ENCODE measurements around the gene CCL5. TPM values are rescaled to one million over a fixed set of nuclear protein-coding genes. Genes with fewer than 3 reads are reported as not detected.
"Not testable (repeated sequence)": the region's sequence is repeated elsewhere in the genome, so short reads cannot be mapped to it uniquely, and the experiment has no call there.

The CCL5 gene
- total and polyA plus RNA-seq, 2 experiments from 2014 or later: not detected

DNA sequence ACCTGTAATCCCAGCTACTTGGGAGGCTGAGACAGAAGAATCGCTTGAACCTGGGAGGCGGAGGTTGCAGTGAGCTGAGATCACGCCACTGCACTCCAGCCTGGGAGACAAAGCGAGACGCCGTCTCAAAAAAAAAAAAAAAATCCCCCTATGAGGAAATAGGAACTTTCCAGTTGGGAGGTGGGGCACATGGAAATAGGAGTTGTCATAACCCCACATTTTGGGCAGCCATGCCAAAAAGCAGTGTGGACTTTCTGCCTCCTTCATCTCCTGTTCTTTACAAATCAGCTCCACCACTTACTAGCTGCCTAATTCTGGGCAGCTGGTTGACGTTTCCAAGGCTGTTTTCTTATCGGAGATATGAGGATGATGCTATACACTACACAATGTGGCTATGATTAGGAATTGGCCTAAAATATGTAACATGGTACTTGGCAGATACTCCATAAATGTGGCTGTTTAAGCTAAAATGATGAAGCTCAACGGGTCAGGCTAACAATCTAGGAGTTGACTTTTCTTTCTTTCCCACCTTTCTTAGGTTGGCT is 21.5 kb upstream of the CCL5 start:
- no peaks in the 10 kb centered on the region for H3K79me2 ChIP-seq (ENCODE audit: insufficient read depth)
- H3K9ac ChIP-seq: no peak overlapping the region
- H3K9me3 ChIP-seq (ENCODE audit: low read depth): no peaks in the 10 kb centered on the region
- in situ Hi-C loops (cut with MboI): no loop called here
- H2AFZ ChIP-seq: no peak overlapping the region
- no peaks in the 10 kb centered on the region for H3K9me2 ChIP-seq (ENCODE audit: insufficient read depth)
- no peaks in the 10 kb centered on the region for H4K20me1 ChIP-seq (ENCODE audit: insufficient read depth)
- no peaks in the 10 kb centered on the region for H3F3A ChIP-seq (ENCODE audit: insufficient read depth)
- H3K36me3 ChIP-seq (ENCODE audit: low read depth): no peaks in the 10 kb centered on the region
- H3K4me1 ChIP-seq (ENCODE audit: insufficient read depth): no peaks in the 10 kb centered on the region
- no peak for DNase-seq
- no peaks in the 10 kb centered on the region; the same call in 1 of the 2 replicates for H3K27me3 ChIP-seq (replicated peaks; ENCODE audit: insufficient read depth)
- H3K4me3 ChIP-seq: no peak overlapping the region
- 31 to 34% methylated on average over 9 of the region's 9 CpGs for WGBS, 2 experiments (ENCODE audit: low coverage in 1 of 2, low lambda C conversion rate in 2 of 2, missing lambda C conversion rate in 2 of 2)
- H3K27ac ChIP-seq: no peak overlapping the region
- TF ChIP-seq EZH2phosphoT487 (IDR thresholded peaks at IDR 0.05; ENCODE audit: insufficient read depth, low read depth): no peak
- no peak for TF ChIP-seq EZH2 (IDR thresholded peaks at IDR 0.05; ENCODE audit: insufficient read depth, poor library complexity, severe bottlenecking)
- H3K4me2 ChIP-seq (ENCODE audit: unreplicated experiment): no peak overlapping the region

DNA sequence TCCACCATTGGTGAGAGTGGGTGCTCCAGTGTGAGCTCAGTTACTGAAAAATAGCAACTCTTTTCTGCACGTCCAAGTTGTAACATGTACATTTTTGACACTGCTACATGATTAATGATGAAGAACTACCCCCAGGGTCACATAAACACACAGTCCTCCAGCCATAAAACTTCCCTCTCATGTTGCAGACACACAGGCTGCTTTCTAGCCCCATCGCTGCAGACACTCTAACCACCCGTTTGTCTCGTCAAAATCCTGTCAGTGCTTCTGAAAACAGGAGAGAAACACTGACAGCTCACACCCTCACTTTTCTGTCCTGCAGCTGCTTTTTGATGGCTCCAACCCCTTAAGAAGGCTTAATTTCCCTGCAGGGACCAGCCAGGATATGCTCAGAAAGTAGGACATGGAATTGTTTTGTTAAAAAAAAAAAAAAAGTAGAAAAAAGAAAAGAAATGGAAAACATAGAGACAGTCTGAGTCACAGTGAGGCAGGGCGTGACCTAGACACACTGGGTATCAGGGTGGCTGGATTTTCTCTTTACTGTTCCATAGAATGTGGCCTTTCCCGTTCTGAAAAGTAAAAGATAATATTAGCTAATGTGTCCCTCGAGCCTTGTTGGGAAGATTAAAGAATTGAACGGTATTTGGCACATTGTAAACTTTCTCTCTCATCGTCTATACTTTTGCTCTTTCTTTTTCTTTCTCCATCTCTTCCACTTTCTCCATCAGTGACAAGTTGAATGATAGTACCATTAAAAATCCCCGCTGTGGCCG is 20.7 kb upstream of the CCL5 start:
- no peaks in the 10 kb centered on the region for H3K36me3 ChIP-seq (ENCODE audit: low read depth)
- TF ChIP-seq EZH2phosphoT487 (IDR thresholded peaks at IDR 0.05; ENCODE audit: insufficient read depth, low read depth) (no peak), EZH2 (IDR thresholded peaks at IDR 0.05; ENCODE audit: insufficient read depth, poor library complexity, severe bottlenecking) (no peak)
- no peak overlapping the region for H3K27ac ChIP-seq
- no peak overlapping the region for H3K4me3 ChIP-seq
- no peaks in the 10 kb centered on the region for H3K9me3 ChIP-seq (ENCODE audit: low read depth)
- no peaks in the 10 kb centered on the region for H4K20me1 ChIP-seq (ENCODE audit: insufficient read depth)
- H3K9me2 ChIP-seq (ENCODE audit: insufficient read depth): no peaks in the 10 kb centered on the region
- no peaks in the 10 kb centered on the region for H3K4me1 ChIP-seq (ENCODE audit: insufficient read depth)
- no peak overlapping the region for H3K4me2 ChIP-seq (ENCODE audit: unreplicated experiment)
- no peaks in the 10 kb centered on the region for H3F3A ChIP-seq (ENCODE audit: insufficient read depth)
- H3K27me3 ChIP-seq (replicated peaks; ENCODE audit: insufficient read depth): no peaks in the 10 kb centered on the region; the same call in 1 of the 2 replicates
- no peaks in the 10 kb centered on the region for H3K79me2 ChIP-seq (ENCODE audit: insufficient read depth)
- DNase-seq: peak; percentile 42
- in situ Hi-C loops (cut with MboI): no loop called here
- peak overlapping the region; percentile 38; the same call in 1 of the 2 replicates for H2AFZ ChIP-seq
- 20 to 22% methylated on average over 11 of the region's 11 CpGs for WGBS, 2 experiments (ENCODE audit: low coverage in 1 of 2, low lambda C conversion rate in 2 of 2, missing lambda C conversion rate in 2 of 2)
- no peak overlapping the region for H3K9ac ChIP-seq

DNA sequence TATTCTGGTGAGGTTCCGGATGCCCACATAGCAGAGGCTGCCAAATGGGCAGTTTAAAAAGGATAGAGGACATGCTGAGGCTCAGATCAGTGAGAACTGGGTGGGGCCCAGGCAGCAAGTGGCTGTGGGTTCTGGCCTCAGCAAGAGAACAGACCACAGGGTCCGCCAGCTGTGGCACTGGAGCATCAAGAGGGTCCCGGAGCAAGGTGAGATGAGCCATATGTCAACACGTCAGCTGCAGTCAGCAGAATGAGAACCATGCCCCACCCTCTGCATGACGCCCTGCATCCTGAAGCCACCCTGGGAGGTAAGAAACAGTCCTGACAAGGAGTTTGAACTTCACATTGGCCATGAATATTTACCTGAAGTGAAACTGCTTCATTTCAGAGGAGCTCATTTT is 20.1 kb upstream of the CCL5 start:
- DNase-seq: no peak
- no peaks in the 10 kb centered on the region for H3K36me3 ChIP-seq (ENCODE audit: low read depth)
- no peaks in the 10 kb centered on the region; the same call in 1 of the 2 replicates for H3K4me1 ChIP-seq (ENCODE audit: insufficient read depth)
- TF ChIP-seq EZH2 (IDR thresholded peaks at IDR 0.05; ENCODE audit: insufficient read depth, poor library complexity, severe bottlenecking): no peak
- TF ChIP-seq EZH2phosphoT487 (IDR thresholded peaks at IDR 0.05; ENCODE audit: insufficient read depth, low read depth): no peak
- H3K9me3 ChIP-seq (ENCODE audit: low read depth): no peaks in the 10 kb centered on the region
- no peaks in the 10 kb centered on the region for H3F3A ChIP-seq (ENCODE audit: insufficient read depth)
- H3K79me2 ChIP-seq (ENCODE audit: insufficient read depth): no peaks in the 10 kb centered on the region
- no peak overlapping the region; the same call in 1 of the 2 replicates for H2AFZ ChIP-seq
- no peak overlapping the region for H3K27ac ChIP-seq
- no peaks in the 10 kb centered on the region; the same call in 1 of the 2 replicates for H3K27me3 ChIP-seq (replicated peaks; ENCODE audit: insufficient read depth)
- H3K4me3 ChIP-seq: no peak overlapping the region
- in situ Hi-C loops (cut with MboI): no loop called here
- 38 to 45% methylated on average over 5 of the region's 5 CpGs for WGBS, 2 experiments (ENCODE audit: low coverage in 1 of 2, low lambda C conversion rate in 2 of 2, missing lambda C conversion rate in 2 of 2)
- H3K9me2 ChIP-seq (ENCODE audit: insufficient read depth): no peaks in the 10 kb centered on the region
- no peak overlapping the region for H3K9ac ChIP-seq
- no peak overlapping the region for H3K4me2 ChIP-seq (ENCODE audit: unreplicated experiment)
- H4K20me1 ChIP-seq (ENCODE audit: insufficient read depth): no peaks in the 10 kb centered on the region

DNA sequence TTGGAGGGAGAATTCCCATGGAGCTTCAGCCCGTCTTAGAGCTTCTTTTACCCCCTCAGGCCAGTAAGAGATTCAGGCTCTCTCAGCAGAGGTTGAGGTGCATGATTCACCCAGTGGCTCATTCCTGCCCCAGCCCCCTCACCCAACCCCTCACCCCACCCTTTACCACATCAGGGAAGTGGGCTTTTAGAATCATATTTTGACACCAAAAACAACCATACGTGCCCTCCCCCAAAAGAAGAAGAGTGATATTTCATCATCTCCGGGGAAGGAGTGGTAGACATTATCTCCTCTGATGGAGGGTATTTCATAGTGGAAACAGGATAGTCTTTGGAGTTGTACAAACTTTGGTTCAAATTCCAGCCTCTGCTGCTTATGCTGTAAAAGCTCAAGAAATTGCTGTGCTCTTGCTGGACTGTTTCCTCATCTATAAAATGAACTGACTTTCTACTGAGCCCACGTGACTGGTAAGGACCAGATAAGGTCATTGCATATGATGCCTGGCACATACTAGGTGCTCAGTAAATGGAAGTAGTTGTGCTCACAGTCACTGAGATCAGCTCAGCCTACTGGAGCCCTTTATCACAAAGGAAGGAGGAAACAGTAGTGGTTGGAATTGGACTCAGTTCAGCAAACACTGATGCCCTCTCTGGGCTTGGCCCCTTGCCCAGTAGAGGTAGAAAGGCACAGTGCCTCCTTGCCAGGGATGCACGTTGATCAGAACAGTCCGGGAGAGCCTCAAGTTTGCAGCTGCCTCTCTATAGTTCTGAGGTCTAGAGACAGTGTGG is 18.3 kb upstream of the CCL5 start:
- TF ChIP-seq EZH2 (IDR thresholded peaks at IDR 0.05; ENCODE audit: insufficient read depth, poor library complexity, severe bottlenecking) (no peak), EZH2phosphoT487 (IDR thresholded peaks at IDR 0.05; ENCODE audit: insufficient read depth, low read depth) (no peak)
- in situ Hi-C loops (cut with MboI): no loop called here
- Histone ChIP-seq H2AFZ (no peak overlapping the region), H3K27ac (no peak overlapping the region), H3K9me3 (ENCODE audit: low read depth) (no peaks in the 10 kb centered on the region), H3K9me2 (ENCODE audit: insufficient read depth) (no peaks in the 10 kb centered on the region), H3K4me2 (ENCODE audit: unreplicated experiment) (no peak overlapping the region), H3F3A (ENCODE audit: insufficient read depth) (no peaks in the 10 kb centered on the region), H3K27me3 (replicated peaks; ENCODE audit: insufficient read depth) (no peaks in the 10 kb centered on the region), H3K36me3 (ENCODE audit: low read depth) (no peaks in the 10 kb centered on the region), H3K9ac (no peak overlapping the region), H3K4me1 (ENCODE audit: insufficient read depth) (no peaks in the 10 kb centered on the region; the same call in 1 of the 2 replicates), H4K20me1 (ENCODE audit: insufficient read depth) (no peaks in the 10 kb centered on the region), H3K4me3 (no peak overlapping the region), H3K79me2 (ENCODE audit: insufficient read depth) (no peaks in the 10 kb centered on the region)
- DNase-seq: no peak
- 46 to 49% methylated on average over 6 of the region's 6 CpGs for WGBS, 2 experiments (ENCODE audit: low coverage in 1 of 2, low lambda C conversion rate in 2 of 2, missing lambda C conversion rate in 2 of 2)

DNA sequence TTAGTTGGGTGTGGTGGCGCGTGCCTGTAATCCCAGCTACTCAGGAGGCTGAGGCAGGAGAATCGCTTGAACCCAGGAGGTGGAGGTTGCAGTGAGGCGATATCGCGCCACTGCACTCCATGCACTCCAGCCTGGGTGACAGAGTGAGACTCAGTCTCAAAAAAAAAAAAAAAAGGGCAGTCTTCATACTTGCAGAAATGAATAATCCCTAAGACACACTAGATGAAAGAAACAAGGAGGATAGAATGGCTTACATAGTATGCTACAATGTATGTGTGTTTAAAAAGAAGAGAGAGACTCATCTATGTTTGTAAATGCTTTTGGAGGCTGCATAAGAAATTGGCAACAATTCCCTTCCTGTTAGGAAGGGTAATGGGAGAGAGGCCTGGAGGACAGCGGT is 17.6 kb upstream of the CCL5 start:
- H3F3A ChIP-seq (ENCODE audit: insufficient read depth); H3K27me3 ChIP-seq (replicated peaks; ENCODE audit: insufficient read depth); H3K27ac ChIP-seq; H2AFZ ChIP-seq; H3K4me2 ChIP-seq (ENCODE audit: unreplicated experiment); H3K9me2 ChIP-seq (ENCODE audit: insufficient read depth); H3K9me3 ChIP-seq (ENCODE audit: low read depth); H3K79me2 ChIP-seq (ENCODE audit: insufficient read depth); H3K4me1 ChIP-seq (ENCODE audit: insufficient read depth); H4K20me1 ChIP-seq (ENCODE audit: insufficient read depth); H3K9ac ChIP-seq; DNase-seq; H3K4me3 ChIP-seq; in situ Hi-C loops (cut with MboI); H3K36me3 ChIP-seq (ENCODE audit: low read depth): not testable (repeated sequence)
- WGBS, 2 experiments (ENCODE audit: low coverage in 1 of 2, low lambda C conversion rate in 2 of 2, missing lambda C conversion rate in 2 of 2): 85 to 86% methylated on average over 7 of the region's 7 CpGs

Data from GM23248 (cell line).